ENCODE data around the gene DCAF6.
A peak's percentile ranks its signal among the peaks of the same experiment; 100 is the strongest.
"Not testable (repeated sequence)": the region's sequence is repeated elsewhere in the genome, so short reads cannot be mapped to it uniquely, and the experiment has no call there.

The DCAF6 gene, protein sequence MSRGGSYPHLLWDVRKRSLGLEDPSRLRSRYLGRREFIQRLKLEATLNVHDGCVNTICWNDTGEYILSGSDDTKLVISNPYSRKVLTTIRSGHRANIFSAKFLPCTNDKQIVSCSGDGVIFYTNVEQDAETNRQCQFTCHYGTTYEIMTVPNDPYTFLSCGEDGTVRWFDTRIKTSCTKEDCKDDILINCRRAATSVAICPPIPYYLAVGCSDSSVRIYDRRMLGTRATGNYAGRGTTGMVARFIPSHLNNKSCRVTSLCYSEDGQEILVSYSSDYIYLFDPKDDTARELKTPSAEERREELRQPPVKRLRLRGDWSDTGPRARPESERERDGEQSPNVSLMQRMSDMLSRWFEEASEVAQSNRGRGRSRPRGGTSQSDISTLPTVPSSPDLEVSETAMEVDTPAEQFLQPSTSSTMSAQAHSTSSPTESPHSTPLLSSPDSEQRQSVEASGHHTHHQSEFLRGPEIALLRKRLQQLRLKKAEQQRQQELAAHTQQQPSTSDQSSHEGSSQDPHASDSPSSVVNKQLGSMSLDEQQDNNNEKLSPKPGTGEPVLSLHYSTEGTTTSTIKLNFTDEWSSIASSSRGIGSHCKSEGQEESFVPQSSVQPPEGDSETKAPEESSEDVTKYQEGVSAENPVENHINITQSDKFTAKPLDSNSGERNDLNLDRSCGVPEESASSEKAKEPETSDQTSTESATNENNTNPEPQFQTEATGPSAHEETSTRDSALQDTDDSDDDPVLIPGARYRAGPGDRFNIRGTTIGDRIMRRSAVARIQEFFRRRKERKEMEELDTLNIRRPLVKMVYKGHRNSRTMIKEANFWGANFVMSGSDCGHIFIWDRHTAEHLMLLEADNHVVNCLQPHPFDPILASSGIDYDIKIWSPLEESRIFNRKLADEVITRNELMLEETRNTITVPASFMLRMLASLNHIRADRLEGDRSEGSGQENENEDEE

DNA sequence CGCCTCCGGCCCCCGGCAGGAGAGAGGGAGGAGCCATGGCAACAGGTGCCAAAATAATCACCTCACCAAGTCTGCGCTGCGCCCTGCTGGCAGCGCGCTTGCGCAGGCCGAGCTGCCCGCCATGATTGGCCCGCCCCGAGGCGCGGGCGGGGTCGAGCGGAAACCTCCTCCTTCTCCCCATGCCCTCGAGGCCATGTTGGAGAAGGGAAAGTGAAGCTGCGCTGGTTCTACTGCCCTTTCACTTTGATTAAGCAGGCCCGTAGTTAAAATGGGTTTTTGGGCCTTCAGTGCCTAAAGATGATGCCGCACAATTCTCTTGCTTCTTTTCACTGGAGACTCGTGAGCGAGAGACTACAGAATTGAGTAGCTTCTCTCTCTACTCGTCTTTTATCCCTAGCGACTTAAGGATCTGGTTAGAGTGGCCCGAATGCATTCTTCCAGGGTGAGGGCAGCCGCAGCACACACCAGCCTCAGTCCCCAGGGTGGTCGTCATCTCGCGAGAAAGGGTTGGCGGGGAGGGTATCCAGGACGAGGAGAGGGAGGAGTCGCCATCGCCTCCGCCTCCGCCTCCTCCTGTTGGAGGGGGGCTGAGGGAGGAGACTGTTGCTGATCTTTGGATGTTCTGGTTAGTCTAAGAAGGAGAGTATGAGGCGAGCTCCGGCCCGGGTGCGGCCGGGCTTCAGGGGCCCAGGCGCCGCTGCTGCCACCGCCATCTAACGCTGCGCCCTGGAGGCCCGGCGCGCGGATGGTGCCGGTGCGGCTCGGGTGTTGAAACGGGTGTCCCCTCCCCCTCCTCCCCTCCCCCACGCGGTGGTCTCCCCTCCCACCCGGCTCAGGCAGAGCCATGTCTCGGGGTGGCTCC lies at the start of gene DCAF6:
Gene DCAF6, plus strand, starts transcription at position 616 of the 862 bp plus-strand sequence. Its CDS starts 229 bp downstream, at position 845.
- peak; percentile 96 for DNase-seq

DNA sequence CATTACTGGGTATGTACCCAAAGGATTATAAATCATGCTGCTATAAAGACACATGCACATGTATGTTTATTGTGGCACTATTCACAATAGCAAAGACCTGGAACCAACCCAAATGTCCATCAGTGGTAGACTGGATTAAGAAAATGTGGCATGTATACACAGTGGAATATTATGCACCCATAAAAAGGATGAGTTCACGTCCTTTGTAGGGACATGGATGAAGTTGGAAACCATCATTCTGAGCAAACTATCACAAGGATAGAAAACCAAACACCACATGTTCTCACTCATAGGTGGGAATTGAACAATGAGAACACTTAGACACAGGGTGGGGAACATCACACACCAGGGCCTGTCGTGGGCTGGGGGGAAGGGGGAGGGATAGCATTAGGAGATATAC lies 49.3 kb upstream of the DCAF6 start:
- DNase-seq = not testable (repeated sequence)

DNA sequence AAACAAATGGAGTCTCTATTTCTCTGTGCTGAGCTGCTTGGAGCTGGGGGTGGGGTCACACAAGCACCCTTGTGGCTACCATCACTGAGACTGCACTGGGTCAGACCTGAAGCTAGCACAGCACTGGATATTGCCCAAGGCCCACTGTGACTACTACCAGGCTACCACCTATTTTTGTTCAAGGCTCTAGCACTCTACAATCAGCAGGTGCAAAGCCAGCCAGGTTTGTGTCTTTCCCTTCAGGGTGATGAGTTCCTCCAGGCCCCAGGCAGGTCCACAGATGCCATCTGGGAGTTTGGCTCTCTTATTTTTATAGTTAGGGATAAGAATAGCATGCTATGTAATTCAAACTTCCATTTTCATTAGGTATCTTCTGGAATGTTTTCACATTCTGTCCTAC lies 46.1 kb upstream of the DCAF6 start:
- DNase-seq = no peak

DNA sequence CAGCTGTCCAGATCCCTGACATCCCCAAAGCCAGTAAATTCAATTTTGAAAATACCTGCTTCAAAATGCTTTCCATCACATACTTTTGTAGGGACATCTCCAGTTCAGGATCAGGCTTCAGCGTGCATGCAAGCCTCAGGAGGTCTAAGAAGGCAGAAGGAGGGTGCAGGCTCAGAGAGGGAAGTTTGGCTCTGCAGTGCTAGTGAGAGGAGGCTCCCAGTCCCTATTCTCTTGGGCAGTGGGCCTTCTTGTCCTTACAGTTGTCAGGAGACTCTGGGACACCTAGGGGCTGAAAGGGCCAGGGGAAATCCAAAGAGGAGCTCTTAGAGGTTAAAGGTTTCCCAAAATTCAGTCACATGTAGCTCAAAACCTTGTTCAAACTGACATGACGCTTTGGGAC lies 42.7 kb upstream of the DCAF6 start:
- no peak for DNase-seq

DNA sequence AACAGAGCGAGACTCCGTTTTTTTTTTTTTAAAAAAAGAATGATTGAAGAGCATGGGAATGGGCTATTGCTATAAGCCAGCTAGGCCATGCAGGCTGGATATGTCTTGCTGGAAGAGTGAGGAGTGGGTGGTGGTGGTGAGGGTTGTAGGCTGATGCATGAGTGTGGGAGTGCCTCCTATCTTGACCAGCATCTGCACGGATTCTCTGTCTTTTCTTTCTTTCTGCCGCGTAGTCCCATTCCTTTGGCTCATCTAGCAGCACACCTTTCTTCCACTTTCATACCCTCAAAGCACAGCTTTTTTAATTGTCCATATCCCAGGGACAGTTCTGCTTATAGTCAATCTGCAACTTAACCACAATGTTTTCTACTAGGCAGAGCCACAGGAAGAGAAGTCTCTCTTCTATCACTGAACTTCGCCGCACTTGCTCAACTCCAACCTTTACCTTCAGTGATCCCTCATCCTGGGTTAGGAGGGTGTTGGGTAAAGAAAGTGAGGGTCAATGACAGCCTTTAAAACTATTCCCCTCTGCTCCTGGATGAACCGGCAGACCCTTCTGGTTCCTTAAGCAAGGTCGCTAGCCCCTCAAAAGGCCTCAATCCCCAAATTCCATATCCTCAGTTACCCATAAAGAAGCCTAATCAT lies 37.8 kb upstream of the DCAF6 start:
- DNase-seq = no peak

DNA sequence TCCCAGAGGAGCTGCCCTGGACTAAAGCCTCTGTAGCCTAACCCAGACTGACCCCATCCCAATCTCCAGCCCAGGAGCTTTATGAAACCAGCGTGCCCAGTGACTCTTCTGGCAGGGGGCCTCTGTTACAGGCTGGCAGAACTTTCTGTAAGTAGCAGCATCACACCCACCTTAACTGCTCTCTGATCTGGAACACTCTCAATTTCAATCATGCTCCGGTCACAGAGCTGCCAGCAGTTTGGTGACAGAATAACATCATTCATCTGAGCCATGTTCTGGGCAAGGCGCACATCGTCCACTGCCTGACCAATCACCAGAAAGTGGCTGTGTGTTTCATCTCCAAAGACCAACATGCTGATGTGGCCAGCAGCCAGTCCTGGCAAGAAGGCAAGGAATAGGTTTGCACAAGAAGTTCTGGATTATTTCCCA lies 37.2 kb upstream of the DCAF6 start:
- DNase-seq = no peak

DNA sequence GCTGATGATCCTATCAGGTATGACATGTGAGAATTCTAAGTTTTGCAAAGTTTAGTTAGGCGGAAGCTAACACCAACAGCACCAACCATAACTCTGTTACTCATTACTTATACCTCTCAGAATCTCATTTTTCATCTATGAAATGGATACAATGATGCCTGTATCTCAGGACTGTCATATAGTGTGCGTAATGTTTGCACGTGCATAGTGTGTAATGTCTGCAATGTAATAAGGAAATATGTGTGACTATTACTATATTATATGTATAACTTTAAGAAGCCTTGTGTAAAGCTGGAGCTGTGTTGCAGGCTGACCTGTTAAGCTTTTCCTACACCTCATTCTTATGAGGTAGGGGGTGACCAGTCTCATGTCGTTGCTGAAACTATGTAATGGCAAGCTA lies 35.6 kb upstream of the DCAF6 start:
- no peak for DNase-seq

DNA sequence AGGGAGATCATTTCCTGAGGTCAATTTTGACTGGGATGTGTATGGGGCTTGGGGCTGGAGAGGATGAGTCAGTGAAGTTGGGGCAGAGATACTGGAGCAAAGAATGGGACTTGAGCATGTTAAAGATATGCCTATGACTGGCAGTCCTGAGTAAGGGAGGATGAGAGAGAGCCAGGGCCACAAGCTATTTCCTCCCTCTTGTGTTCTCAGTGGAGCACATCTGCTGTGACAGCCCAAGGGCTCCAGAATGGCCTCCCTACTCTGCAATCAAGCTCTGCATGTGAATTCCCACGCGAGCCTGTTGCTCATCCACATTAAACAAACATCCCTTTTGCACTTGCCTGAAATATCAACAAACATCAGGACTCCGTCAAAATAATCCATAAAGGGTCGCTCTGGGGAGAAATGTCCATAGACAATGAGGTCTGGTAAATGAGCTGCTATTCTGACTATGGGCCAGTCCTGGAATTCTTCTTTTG lies 31.8 kb upstream of the DCAF6 start:
- DNase-seq = no peak

DNA sequence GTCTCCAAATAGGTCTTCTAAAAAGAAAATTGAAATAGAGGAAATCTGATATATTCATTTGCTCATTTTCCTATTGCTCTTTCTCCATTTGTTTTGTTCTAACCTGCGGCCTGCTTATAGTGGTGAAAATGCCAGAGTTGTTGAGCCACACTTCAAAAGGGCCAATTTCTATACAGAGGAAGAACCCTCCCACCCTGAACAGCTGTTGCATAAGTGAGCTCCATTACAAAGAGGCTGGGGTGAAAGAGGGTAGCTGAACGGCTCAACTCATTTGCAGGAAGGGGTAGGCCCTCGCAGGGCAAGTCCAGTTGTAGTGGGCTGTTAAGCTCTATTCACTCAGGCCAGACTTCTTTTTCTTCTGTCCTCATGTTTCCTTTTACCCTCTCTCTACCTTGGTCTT lies 31.3 kb upstream of the DCAF6 start:
- DNase-seq = no peak

DNA sequence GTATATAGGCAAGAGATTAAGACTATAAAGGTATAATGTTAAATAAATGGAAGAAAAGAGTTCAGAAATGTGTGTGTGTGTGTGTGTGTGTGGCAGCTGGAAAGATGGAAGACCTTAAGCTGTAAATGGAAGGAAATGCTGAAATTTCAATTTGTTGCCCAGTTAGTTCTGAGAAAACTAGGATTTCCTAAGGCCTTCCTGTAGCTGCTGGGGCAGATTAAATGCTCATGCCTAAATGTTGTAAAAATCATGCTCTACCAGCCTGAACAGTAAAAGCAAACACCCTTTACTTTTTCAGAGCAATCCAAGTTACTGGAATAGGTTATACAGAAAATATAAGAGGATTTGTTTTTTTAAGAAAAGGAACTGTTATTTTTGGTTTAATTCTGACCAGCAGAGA lies 30.8 kb upstream of the DCAF6 start:
- DNase-seq = no peak

DNA sequence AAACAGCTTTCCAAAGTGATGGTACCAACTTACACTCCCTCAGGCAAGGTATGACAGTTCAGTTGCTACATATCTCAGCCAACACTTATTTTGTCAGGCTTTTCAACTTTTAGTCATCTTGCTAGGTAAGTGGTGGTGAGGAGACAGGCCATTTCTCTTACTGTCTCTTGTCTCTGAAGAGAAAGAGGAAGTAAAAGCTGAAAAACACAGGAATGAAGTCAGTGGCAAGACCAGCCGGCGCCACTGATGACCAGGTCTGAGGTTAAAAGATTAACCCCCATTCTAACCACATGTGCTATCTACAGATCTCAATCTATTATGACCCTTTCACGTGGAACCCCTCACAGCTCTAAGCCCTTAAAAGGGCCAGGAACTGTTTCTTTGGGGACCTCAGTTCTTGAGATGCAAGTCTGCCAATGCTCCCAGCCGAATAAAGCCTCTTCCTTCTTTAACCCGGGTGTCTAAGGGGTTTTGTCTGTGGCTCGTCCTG lies 26.7 kb upstream of the DCAF6 start:
- DNase-seq = no peak

DNA sequence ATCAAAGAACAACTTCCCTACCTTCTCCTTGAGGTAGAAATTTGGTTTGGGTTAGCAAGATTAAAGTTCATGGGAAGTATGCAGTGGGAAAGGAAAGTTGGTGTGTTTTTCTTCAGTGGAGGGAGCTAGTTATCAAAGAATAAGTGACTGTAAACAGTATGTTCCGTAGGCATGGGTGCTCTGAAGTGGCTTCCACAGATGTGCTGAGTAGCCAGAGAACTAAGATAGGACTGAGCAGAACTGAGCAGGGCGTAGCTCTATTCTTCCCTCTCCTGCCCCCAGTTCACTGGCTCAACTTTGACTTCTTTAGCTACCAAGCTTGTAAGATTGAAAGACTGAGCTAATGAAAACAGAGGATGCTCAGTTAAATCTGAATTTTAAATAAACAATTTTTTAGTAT lies 26.0 kb upstream of the DCAF6 start:
- no peak for DNase-seq

DNA sequence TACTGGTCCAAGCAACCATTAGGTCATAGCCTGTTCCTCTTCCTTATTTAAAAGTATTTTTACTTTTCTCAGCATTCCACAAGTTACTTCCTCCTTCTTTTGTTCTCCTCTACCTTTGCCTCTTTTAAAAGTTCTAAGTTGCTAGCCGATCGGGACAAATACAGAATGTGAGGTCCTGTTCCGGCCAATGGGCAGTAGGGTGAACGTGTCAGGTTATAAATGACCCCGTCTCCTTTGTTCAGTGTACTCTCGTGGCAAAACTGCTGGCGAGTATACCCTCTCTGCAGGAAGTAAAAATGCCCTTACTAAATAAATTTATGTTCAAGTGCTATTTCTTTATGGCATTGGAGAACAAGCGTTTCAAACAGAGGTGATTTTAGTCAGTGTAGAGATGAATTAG lies 25.1 kb upstream of the DCAF6 start:
- no peak for DNase-seq

DNA sequence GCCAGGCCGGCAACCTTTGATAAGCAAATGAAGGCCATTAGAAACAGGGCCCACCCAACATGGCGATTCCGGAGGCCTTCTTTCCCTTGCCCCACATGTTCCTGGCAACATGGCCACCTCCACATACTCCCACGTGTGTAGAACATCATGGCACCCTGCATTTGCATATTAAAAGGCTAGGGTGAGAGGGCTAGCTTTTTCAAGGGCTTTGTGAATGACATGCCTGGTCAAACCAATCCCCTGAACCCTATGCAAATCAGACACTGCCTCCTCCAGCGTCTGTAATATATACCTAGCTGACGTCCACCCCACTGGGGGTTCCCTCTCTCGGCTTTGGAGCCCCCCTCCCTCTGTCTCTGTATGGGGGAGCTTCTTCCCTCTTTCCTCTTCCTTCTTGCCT lies 24.2 kb upstream of the DCAF6 start:
- DNase-seq = no peak

DNA sequence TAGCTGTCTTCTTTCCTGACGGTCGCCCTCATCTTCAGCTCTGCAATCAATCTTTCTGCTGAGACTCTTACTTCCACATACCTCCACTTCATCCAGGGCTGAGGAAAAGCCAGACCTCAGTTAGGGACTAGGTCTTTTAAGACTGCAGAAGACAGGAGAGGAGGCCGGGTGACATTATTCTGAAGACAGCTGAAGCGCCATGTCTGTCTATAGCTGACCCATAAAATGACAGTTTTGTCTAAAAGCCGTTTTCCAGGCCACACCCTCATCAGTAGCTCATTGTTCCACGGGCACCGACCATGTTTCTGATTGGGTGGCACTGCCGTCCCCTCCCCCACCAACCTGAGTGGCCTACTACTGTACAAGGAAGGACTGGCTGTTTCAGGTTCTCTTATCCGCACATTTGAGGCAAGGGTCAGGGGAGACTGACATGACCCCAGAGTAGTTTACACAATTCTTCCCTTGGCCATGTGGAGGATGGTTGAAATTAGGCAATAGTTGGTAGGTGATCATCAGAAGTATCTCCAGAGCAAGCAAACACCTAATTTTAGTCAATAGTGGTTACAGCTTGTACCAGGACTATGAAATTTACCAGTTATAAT lies 22.5 kb upstream of the DCAF6 start, which contains the start of gene ADCY10:
Gene ADCY10, minus strand, starts transcription at position 240 of the 602 bp plus-strand sequence. CDS start 8,994 bp downstream, outside the sequence.
- DNase-seq = no peak

DNA sequence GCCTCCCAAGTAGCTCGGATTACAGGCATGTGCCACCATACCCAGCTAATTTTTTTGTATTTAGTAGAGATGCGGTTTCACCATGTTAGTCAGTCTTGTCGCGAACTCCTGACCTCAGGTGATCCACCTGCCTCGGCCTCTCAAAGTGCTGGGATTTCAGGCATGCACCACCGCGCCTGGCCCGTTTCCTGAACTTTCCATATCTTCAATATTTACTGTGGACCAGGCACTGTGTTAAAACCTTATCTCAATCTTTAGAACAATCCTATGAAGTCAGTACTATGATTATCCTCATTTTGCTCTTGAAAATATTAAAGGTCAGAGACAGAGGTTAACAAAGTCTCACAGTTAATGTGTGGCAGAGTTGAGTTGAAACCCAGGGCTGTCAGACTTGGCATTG lies 20.9 kb upstream of the DCAF6 start:
- no peak for DNase-seq

DNA sequence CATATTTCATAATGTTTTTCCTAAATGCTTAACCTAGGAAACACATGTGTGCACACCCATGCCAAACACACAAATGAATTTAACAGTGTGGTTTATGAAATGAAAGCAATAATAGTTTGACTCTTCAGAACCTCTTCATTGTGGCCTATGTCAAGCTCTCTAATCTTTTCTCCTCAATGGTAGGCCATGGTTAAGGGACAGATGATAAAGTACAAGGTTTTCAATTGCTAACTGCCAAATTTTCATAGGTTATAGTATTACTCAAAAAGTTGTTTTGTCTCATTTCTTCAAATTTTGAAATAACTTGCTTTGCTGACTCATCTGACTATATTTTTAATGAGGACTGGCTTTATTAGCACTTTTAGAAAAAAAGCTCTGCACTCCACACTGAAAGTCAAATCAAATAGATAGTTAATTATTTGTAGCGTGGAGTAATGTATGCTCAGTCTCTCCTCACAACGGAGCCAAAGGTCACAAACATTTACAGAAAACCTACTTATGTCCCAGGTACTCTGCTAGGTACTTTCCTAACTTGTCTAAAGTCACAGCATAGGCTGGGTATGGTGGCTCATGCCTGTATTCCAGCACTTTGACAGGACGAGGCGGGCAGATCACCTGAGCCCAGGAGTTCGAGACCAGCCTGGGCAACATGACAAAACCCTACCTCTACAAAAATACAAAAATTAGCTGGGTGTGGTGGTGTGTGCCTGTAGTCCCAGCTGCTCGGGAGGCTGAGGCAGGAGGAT lies 19.5 kb upstream of the DCAF6 start:
- no peak for DNase-seq

DNA sequence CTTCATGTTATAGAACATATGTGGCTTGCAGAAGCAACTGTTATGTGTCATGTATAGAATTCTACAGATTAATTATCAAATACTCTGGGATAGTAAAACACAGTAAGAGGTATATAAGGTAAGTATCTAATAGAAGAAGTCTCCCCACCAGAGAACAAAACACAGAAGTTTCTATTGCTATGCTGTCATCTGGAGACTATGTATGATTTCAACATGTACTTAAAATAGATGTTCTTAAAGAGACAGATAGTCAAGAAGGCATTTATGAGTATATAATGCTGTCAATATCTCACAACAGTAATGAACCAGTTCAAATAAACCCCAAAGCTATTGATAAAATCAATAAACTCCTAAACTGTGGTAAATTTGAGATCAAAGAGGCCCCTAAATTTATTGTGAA lies 14.5 kb upstream of the DCAF6 start:
- no peak for DNase-seq

DNA sequence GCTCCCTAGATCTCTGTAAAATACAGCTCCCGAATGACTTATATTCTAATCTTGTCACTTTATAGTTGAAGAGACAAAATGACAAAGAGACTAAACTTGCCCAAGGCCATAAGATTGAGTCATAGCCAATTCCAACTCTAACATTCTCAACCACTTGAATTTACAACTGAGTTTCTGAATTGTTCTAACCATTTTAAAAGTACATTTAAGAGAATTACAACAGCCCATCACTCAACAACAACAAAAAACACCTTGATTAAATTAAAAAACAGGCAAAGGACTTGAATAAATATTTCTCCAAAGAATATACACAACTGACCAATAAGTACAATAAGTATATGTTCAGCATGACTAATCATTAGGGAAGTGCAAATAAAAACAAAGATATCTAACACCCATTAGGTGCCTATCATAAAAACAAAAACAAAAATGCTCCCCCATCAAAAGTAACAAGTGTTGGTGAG lies 13.8 kb upstream of the DCAF6 start:
- DNase-seq = no peak

DNA sequence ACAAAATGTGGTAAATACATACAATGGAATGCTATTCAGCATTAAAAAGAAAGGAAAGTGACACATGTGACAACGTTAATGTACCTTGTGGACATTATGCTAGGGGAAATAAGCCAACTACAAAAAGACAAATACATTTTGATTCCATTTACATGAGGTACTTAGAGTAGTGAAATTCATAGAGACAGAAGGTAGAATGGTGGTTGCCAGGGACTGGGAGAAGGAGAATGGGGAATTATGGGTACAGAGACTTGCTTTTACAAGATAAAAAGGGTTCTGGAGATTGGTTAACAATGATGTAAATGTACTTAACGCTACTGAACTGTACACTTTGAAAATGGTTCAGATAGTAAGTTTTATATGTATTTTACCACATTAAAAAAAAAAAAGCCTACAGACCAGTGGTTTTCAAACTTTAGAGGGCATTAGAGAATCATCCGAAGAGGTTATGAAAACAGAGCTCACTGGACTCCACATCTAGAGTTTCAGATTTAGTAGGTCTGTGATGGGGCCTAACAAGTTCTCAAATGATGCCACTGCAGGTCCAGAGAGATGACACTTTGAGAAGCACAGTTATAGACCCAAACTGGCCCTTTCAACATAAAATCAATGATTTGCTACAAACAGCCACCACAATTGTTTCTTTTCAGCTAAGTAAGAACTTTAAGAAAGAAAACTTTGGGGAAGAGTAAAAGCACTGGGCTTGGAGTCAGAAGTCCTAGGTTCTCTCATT lies 13.0 kb upstream of the DCAF6 start:
- no peak for DNase-seq

All from NCI-H2171 (cell line).